Measurements from ENCODE around the gene TRIM64C.
"Not testable (repeated sequence)": the region's sequence is repeated elsewhere in the genome, so short reads cannot be mapped to it uniquely, and the experiment has no call there.

Gene TRIM64C
- 0 reads per million in 2 donors for total RNA-seq

GRCh38 chr11:49059012-49059411 lies at the start of gene TRIM64C:
Gene TRIM64C, minus strand, starts transcription at chr11:49059112. Its CDS starts 0 bp downstream, at chr11:49059112.
- DNase-seq: not testable (repeated sequence)

DNA sequence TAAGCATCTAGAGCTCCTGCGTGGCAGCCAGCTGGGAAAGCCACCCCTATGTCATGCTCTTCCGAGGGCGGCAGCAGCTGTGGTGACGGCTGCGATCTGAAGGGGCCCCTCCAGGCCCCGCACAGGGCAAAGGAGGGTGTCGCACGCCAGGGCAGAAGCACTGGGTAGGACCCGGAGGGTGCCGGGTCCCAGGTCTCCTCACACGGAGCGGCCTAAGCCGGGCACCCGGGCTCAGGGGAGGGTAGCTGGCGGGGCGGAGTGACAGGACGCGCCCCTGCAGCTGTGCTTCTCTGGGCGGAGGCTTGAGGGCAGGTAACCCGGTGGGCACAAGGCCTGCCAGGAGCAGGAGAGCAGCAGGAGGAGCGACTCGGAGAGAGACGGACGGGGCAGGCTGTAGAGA lies 43.4 kb upstream of the TRIM64C start:
- DNase-seq: not testable (repeated sequence)

- DNase-seq: not testable (repeated sequence)
These were observed 11.0 kb upstream of the TRIM64C start for GRCh38 chr11:49069897-49070296.

GRCh38 chr11:49049821-49050220 lies 9.1 kb downstream of the TRIM64C start:
- DNase-seq: not testable (repeated sequence)

DNA sequence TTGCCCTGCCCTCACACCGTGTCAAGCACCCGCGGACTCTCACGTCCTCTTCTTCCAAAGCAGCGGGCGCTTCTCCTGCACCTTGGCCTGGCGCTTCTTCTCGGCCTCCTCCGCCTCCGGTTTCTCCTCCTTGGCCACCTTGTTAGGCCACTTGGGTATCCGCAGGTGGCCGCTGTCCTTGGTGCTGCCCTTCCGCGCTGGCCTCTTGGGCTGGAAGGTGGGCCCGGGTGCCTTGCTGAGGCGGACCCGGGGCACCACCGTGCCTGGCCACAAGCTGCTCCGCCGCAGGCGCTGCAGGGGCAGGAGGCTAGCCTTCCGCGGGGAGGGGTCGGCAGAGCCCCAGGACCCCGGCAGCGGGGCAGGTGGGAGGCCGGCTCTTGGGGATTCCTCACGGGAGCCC lies 10.7 kb downstream of the TRIM64C start:
- DNase-seq: not testable (repeated sequence)

DNA sequence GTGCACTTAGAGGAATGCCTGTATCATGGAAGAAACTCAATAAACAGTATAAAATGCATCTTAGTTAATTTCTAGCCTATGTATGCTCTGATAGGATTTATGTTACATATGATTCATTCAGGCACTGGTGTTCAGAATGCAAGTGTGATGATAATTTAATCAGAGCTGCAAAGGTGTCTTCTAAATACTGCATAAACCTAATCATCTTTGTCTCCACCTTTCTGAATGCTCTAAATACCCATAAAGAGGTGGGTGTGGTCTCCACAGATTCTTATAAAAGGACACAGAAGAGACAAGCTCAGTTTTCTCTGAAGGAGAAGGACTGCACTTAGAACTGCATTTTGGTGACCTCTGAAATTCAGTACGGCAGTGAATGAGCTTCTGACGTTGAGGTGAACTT lies 30.4 kb downstream of the TRIM64C start, which contains the start of gene TRIM49B:
TRIM49B (plus strand) TSS at position 301 of the 400 bp plus-strand sequence. CDS start 2,777 bp downstream, outside the sequence.
- not testable (repeated sequence) for DNase-seq
